SKM-1 treated with dmso at 0.1 percent for 144 hours (cell line): ENCODE measurements around the gene CYB5B.

Experiments
- DNase-seq: peaks from one replicate; lab custom pipeline; 2025; ENCODE audit not compliant: unreplicated experiment; lab: John Stamatoyannopoulos, UW

CYB5B gene

DNA sequence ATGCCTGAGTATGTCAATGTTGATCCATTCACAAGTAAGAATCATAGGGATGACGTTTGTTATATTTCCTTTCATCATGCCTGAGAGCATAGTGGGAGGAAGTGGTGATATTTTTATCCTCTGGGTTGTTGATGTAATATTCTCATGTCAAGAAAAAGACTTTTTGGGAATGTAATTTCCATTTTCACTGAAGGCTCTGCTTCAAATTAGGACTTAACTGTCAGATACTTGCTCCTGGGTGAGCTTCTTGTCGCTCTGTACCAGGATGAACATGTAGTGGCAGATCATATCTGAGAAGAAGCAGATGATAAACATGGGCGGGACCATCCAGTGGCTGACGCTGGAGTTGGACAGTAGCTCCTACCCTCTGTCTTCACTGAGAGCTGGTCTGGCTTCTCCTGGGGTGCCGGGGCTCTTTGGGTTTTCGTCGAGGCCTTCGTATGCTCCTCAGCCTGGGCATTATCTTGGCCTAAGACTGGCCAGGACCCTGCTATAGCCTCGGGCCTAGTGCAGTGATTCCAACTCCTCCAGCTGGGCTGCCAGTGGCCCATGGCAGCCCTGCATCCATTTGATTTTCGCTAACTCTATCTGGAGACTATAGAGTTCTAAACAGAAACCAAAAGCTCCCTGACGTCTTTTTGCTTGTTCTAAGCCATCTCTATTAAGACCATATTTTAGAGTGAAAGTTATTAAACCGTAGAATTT, 19.7 kb downstream of the CYB5B start:
- no peak for DNase-seq

- no peak for DNase-seq
Observed at GRCh38 chr16:69444873-69445517, 20.6 kb downstream of the CYB5B start.

DNA sequence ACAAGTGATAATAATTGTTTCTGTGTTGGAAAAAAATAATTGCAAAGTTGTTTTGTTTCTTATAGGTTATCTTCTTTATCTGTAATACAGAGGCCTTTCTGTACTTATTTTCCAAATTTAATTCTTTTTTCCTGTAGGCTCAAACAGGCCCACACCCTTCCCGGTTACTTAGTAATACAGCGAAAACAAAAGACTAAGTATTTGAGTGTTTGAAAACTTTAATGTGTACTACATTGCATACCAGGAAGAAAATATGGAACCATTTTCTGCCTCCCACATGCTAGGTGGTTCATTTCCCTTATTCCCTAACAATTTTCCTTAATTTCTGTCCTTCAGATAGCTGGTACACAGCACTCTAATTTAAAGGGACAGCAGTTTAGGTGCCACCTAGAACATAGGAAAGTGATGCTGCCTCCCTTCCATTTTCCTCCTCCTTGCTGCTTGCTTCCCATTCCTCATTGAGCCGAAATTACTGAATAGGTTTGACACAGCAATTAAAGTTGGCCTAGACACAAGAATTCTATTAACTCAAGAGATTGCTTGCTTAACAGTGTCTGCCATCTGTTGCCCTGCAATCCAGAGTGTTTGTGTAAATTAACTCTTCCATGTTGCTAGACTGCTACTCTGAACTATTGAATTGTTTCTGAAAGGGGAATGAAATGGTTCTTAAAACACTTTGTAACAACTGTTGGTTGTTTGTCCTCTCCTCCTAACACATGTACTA, 24.2 kb downstream of the CYB5B start:
- no peak for DNase-seq

GRCh38 chr16:69451166-69451565, 26.7 kb downstream of the CYB5B start:
- DNase-seq: no peak

DNA sequence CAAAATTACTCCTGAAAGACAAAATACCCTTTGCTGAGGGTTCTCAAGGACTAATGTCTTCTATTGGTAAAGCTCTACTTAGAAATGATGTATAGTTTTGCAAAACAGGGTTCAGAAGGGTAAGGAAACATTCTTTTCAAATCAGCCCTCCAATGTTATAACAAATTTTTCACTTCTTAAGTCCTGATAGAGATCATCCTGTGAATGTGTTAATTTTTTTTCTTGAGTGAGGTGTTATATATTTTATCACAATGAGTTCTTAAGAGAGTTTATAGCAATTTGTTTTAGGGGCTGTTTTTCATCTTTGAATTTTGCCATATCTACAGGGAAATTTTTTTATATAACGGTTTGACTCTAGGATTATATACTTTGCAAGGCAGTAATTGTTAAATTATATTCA, 29.5 kb downstream of the CYB5B start:
- no peak for DNase-seq

DNA sequence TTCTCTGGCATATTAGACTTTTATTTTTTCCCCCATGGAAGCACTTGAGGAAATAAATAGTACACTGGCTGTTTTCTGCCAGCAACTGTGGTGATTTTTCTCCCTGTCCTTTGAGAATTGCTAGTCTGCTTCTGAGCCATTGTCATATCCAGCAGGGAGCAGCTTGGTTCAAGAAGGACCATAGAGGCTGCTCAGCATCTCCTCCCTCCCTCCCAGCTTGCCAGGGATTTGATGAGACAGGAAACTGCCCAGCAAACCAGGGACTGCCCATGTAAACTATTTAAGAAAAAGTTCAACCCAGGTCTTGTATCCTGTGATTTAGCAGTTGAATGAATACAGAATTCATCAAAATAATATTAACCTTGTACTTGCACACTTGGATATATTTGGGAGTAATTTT, 39.5 kb downstream of the CYB5B start:
- DNase-seq: no peak

DNA sequence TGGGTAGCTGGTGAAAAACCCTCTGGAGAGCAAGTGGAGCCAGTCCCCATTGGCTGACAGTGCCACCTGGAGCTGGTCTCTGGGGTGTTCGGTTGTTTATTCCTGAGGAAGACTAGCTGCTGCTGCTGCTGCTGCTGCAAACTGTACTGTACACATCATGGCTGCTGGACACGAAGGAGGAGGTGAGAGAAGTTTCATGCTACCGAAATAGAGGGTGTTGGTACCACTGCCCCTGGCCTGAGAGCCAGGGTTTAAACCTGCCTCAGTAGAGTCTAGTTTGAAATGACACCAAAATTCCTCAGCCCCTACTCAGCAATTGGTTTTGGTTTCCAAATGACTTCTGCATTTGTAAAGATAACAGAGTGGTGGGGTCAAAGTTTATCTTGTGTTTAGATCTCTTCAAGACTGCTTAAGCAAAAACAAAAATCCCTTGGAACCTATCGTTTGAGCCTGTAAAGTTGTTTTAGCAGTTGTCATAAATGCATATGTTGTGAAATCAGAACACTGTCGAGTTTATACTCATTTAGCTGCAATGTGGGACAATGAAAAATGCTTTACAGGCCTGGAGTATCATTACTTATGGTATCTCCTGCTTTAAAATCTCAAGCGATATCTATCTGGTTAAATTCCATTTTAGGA, 40.8 kb downstream of the CYB5B start:
- no peak for DNase-seq

DNA sequence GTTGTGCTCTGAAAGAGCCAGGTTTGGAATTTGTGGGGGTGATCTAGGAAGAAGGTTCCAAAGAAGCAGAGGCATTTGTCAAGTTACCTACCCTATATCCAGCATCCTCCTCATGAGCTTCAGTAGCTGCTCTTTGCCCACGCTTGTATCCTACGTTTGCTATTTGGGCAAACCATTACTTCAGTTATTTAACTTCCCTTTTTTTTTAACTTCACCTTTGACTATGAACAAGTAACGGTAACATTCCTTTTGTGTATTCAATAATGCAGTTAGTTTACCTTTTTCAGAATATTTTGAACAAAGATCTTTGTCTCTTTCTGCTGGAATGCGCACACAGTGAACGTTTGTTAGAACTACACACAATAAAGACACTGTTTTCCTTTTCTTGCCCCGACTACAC, 41.5 kb downstream of the CYB5B start:
- DNase-seq: no peak

DNA sequence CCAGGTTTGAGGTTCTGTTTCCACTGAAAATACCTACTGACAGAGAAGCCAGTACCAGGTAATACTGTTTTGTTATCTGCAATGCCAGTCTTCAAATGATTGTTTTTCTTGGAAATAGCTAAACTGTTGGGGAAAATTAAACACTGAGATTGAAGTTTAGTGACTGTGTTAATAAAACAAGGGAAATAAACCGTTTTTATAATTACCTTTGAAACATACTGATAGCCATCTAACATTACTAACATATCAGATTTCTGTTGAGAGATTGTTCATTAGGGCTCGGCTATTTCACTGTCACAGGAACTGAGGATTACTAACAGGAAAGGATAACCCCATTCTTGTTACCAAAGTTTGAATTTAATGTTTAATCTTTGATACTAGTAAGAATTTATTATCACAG, 42.1 kb downstream of the CYB5B start:
- no peak for DNase-seq

GRCh38 chr16:69467080-69467479, 42.7 kb downstream of the CYB5B start:
- DNase-seq: no peak

GRCh38 chr16:69467531-69468204, 43.2 kb downstream of the CYB5B start:
- no peak for DNase-seq

DNA sequence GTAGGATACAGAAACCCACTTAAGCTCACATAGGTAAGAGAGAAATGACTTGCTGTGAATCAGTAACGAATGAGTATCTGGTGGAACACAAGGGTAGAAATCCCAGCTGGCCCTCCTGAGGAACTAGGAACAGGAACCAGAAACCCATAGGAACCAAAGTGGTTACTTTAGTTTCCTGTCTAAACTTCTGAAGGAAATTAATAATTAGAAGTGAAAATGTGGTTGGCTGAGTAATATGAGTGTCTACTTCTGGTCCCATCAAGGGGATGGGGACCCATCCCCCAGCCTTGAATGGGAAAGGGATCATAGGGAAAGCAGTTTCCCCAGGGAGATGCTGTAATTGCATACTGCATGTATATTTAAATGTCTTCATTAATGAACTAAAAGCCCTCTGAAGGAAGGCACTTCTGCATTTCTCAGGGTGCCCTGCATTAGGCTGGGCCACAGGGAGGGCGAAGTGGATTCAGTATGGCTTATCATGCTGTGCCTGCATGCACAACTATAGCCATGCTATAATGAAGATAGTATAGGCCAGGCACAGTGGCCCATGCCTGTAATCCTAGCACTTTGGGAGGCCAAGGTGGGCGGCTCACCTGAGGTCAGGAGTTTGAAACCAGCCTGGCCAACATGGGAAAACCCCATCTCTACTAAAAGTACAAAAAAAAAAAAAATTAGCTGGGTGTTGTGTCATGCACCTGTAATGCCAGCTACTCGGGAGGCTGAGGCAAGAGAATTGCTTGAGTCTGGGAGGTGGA, 45.6 kb downstream of the CYB5B start:
- peak; percentile 11 for DNase-seq

DNA sequence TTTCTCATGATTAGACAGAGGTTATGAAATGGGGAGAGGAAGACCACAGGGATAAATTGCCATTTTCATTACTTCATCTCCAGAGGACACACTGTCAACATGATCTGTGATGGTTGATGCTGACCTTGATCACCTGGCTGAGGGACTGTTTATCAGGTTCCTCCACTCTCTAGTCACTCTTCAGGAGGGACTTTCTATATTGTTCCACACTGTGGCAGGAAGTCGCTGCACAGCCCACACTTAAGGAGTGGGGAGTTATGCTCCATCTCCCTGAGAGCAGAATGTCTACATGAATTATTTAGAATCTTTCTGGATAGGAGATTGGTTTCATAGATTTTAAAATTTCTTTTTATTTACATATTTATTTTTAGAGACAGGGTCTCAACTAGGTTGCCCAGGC, 46.7 kb downstream of the CYB5B start:
- DNase-seq: no peak

DNA sequence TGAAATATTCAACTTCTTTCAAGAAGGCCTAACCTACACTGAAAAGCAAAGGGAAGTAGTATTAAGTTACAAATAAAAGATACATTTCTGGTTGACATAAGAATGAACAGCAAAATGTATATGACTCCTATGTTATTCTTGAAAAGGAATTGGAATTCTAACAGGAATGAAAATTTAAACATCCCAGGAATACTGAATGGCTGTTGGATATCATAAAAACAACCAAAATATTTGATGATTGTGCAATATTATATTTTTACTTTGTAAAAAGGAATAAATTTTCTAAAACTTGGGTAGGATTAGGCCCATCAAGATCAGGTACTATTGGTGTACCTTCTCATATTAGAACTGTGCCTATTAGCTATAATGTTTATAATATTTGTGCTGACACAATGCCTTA, 50.0 kb downstream of the CYB5B start:
- DNase-seq: no peak

GRCh38 chr16:69476920-69477443, 52.6 kb downstream of the CYB5B start:
- DNase-seq: no peak

- DNase-seq: no peak
Observed at GRCh38 chr16:69477546-69477945, 53.1 kb downstream of the CYB5B start.

GRCh38 chr16:69478685-69479084, 54.3 kb downstream of the CYB5B start:
- DNase-seq: no peak

DNA sequence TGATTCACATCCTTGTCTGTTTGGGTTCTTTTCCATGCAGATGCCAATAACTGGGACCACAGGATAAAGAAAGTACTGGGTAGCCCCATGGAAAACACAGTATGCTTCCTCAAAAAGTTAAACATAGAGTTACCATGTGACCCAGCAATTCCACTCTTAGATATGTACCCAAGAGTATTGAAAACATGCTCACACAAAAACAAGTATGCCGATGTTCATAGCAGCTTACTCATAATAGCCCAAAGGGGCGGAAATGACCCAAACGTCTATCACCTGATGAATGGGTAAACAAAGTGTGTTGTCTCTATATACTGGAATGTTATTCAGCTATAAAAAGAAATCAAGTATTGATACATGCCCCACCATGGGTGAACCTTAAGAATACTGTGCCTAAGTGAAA, 55.4 kb downstream of the CYB5B start:
- DNase-seq: no peak

- DNase-seq: no peak
Observed at GRCh38 chr16:69481901-69482341, 57.5 kb downstream of the CYB5B start.

GRCh38 chr16:69482410-69482991, 58.1 kb downstream of the CYB5B start:
- no peak for DNase-seq
